GM12873 (cell line): Measurements from ENCODE around the gene UBASH3A.

Source experiments
- CTCF ChIP-seq: IDR thresholded peaks from 2 replicates; pipeline ENCODE4 v1.5.1; 2012; ENCODE audit warnings: low read depth, mild to moderate bottlenecking, moderate library complexity, low read length, control low read depth; ENCODE audit not compliant: insufficient read depth; ENCODE audit errors: missing control alignments

The UBASH3A gene

GRCh38 chr21:42387164-42387563 lies 16.5 kb upstream of the UBASH3A start:
- no peak for TF ChIP-seq CTCF

GRCh38 chr21:42387843-42388340 lies 15.8 kb upstream of the UBASH3A start:
- TF ChIP-seq CTCF: no peak

- no peak for TF ChIP-seq CTCF
These were observed 14.8 kb upstream of the UBASH3A start for GRCh38 chr21:42388740-42389448.

GRCh38 chr21:42389449-42389835 lies 14.3 kb upstream of the UBASH3A start:
- no peak for TF ChIP-seq CTCF

GRCh38 chr21:42390193-42390592 lies 13.5 kb upstream of the UBASH3A start:
- TF ChIP-seq CTCF: no peak

GRCh38 chr21:42390696-42391095 lies 13.0 kb upstream of the UBASH3A start:
- no peak for TF ChIP-seq CTCF

GRCh38 chr21:42391297-42391696 lies 12.4 kb upstream of the UBASH3A start:
- TF ChIP-seq CTCF: no peak
